Body of pancreas (tissue), 4 donors: ENCODE results near the gene HYCC2. TPM values are rescaled to one million over a fixed set of nuclear protein-coding genes. Genes with fewer than 3 reads are reported as not detected.
"Not testable (repeated sequence)": the region's sequence is repeated elsewhere in the genome, so short reads cannot be mapped to it uniquely, and the experiment has no call there.

Source experiments
- ATAC-seq: fragments of 150-250 bp; one replicate; pipeline ENCODE4 v1.9.1; 2016
- DNase-seq, 4 donors: peaks; one replicate each; pipeline ENCODE4 v3.0.0-alpha.2; 2019
- H3K27ac ChIP-seq, 4 donors: fragments of 200-600 bp; sonication (generic); 1 replicate in 3 of 4; 2 replicates in 1 of 4; pipeline versions ENCODE4 v1.5.1 to v1.6.1; 2016 to 2019; ENCODE audit warnings: mild to moderate bottlenecking in 1 of 4, mixed read lengths in 1 of 4, moderate library complexity in 1 of 4
- H3K27me3 ChIP-seq, 2 donors: fragments of 200-600 bp; sonication (generic); one replicate each; pipeline ENCODE4 v1.6.0; 2016; ENCODE audit warnings: mild to moderate bottlenecking in 1 of 2
- H3K36me3 ChIP-seq, 2 donors: fragments of 200-600 bp; sonication (generic); replicated peaks in 1 of 2; 2 replicates each; pipeline ENCODE4 v1.5.1; 2016; ENCODE audit warnings: low read depth in 2 of 2; ENCODE audit not compliant: insufficient read depth in 1 of 2
- H3K4me1 ChIP-seq: fragments of 200-600 bp; sonication (generic); one replicate; pipeline ENCODE4 v1.6.0; 2016
- H3K4me3 ChIP-seq, 2 donors: fragments of 200-600 bp; sonication (generic); 1 replicate in 1 of 2; 2 replicates in 1 of 2; pipeline ENCODE4 v1.5.1; 2016 to 2019
- H3K9me3 ChIP-seq, 3 donors: fragments of 200-600 bp; sonication (generic); 1 replicate in 2 of 3; 2 replicates in 1 of 3; pipeline ENCODE4 v1.5.1; 2016
- CTCF ChIP-seq, 7 experiments: fragments of 450-650 bp in 4 of 7; fragments of 200-600 bp in 3 of 7; sonication (generic) in 3 of 7; IDR thresholded peaks; one replicate each; pipeline ENCODE4 v1.5.1; 2016 to 2019; ENCODE audit warnings: antibody characterized with exemption in 7 of 7
- POLR2A ChIP-seq, 3 donors: fragments of 450-650 bp; IDR thresholded peaks; one replicate each; pipeline ENCODE4 v1.6.1; 2016; ENCODE audit warnings: antibody characterized with exemption in 3 of 3, mild to moderate bottlenecking in 2 of 3
- WGBS, 2 donors: methylation state at CpG; one replicate each; pipeline ENCODE4 v1.1.5; 2017; 5-methylcytosine and 5-hydroxymethylcytosine counted together
- intact Hi-C: fragments of 100-400 bp; cut with DNase I; formaldehyde crosslinking; loops from one replicate; pipeline ENCODE4 v1.15.1; 2023
- total RNA-seq, 2 donors: library from RNA; depleted of rRNA; stranded (reverse); fragments of >200 nt; gene quantifications; one replicate each; pipeline ENCODE4 v1.1.0, GENCODE V29; 2016

The HYCC2 gene
- total RNA-seq: 10 to 100 TPM in 1 of 2 donors, 1 to 10 TPM in 1; 9.3 to 24.7 TPM

- H3K4me1 ChIP-seq: peaks cover 36% of the 10 kb centered on the region
- no peaks in the 10 kb centered on the region for H3K27me3 ChIP-seq
- DNase-seq (peak; percentile 90 to 93 (median 92)), ATAC-seq (peak; percentile 100)
- H3K9me3 ChIP-seq: no peaks in the 10 kb centered on the region
- intact Hi-C loops: loop anchor here (10.0 kb wide), 2 partner anchors 167 to 357 kb away; no protein-coding TSS in a partner anchor
- H3K4me3 ChIP-seq: peak within 1 kb of the TSS; percentile 71 to 93
- TF ChIP-seq POLR2A (IDR thresholded peaks at IDR 0.05) (peak in 2 of 3 donors; percentile 75 to 82), CTCF (IDR thresholded peaks at IDR 0.05) (peak in 5 of 7 experiments; percentile 22 to 66 (median 48))
- H3K27ac ChIP-seq: peak within 1 kb of the TSS; percentile 73 to 94 (median 88)
- WGBS, 2 donors: 0% methylated on average over 33 to 34 of the region's 34 CpGs
- no peaks in the 10 kb centered on the region for H3K36me3 ChIP-seq
Measured at GRCh38 chr2:201071479-201072200, at the start of gene HYCC2, which contains the start of gene NDUFB3. Gene HYCC2, minus strand, starts transcription at chr2:201071671. Its CDS starts 47,662 bp downstream, at chr2:201024009. Gene NDUFB3, plus strand, starts transcription at chr2:201072001. Its CDS starts 6,882 bp downstream, at chr2:201078883.

- peak overlapping the region; percentile 2 to 51 for H3K4me3 ChIP-seq
- peak overlapping the region; percentile 90 to 100 (median 99) for H3K27ac ChIP-seq
- H3K9me3 ChIP-seq: no peaks in the 10 kb centered on the region
- 6 to 11% methylated on average over 12 of the region's 12 CpGs for WGBS, 2 donors
- peak; percentile 2 for ATAC-seq
- TF ChIP-seq POLR2A (IDR thresholded peaks at IDR 0.05): no peak
- TF ChIP-seq CTCF (IDR thresholded peaks at IDR 0.05): no peak
- no peaks in the 10 kb centered on the region for H3K36me3 ChIP-seq
- intact Hi-C loops: no loop called here
- peaks cover 65% of the 10 kb centered on the region for H3K4me1 ChIP-seq
- no peaks in the 10 kb centered on the region for H3K27me3 ChIP-seq
- DNase-seq: peak in 1 of 4 donors; percentile 46
Measured at GRCh38 chr2:201118961-201119854, 47.7 kb upstream of the HYCC2 start.

- 0 to 1% methylated on average over 37 to 48 of the region's 48 CpGs for WGBS, 2 donors
- TF ChIP-seq CTCF (IDR thresholded peaks at IDR 0.05) (peak in 6 of 7 experiments; percentile 22 to 65 (median 54)), POLR2A (IDR thresholded peaks at IDR 0.05) (peak; percentile 28 to 85 (median 82))
- H3K27me3 ChIP-seq: no peaks in the 10 kb centered on the region
- no peaks in the 10 kb centered on the region for H3K36me3 ChIP-seq
- H3K4me1 ChIP-seq: peaks cover 58% of the 10 kb centered on the region
- peak overlapping the region; percentile 90 to 100 (median 99) for H3K27ac ChIP-seq
- H3K9me3 ChIP-seq: no peaks in the 10 kb centered on the region
- peak; percentile 84 to 91 (median 87) for DNase-seq
- peak overlapping the region; percentile 2 to 51 for H3K4me3 ChIP-seq
- ATAC-seq: peak; percentile 45
- intact Hi-C loops: no loop called here
Measured at GRCh38 chr2:201118121-201118960, 46.9 kb upstream of the HYCC2 start.

- H3K36me3 ChIP-seq, H3K9me3 ChIP-seq, intact Hi-C loops, H3K27me3 ChIP-seq: not testable (repeated sequence)
- H3K4me3 ChIP-seq: peak overlapping the region; percentile 2 to 51
- DNase-seq: peak in 1 of 4 donors; percentile 28
- peaks cover 52% of the 10 kb centered on the region for H3K4me1 ChIP-seq
- 2 to 7% methylated on average over 13 of the region's 13 CpGs for WGBS, 2 donors
- peak; percentile 1 for ATAC-seq
- TF ChIP-seq CTCF (IDR thresholded peaks at IDR 0.05): peak in 2 of 7 experiments; percentile 4 to 40
- peak overlapping the region; percentile 90 to 100 (median 99) for H3K27ac ChIP-seq
Measured at GRCh38 chr2:201117735-201118094, 46.2 kb upstream of the HYCC2 start.
